MCF 10A (cell line): Measurements from ENCODE around the gene COPB1. TPM values are rescaled to one million over a fixed set of nuclear protein-coding genes. Genes with fewer than 3 reads are reported as not detected.

Source experiments
- Bru-seq: library from RNA; stranded (reverse); fragments of 400-500 nt; gene quantifications from one replicate; lab custom pipeline; 2021; lab: Mats Ljungman, UMichigan
- BruChase-seq, 2 experiments: library from RNA; stranded (reverse); fragments of 400-500 nt; gene quantifications; one replicate each; lab custom pipeline; 2021; lab: Mats Ljungman, UMichigan
- BruUV-seq: library from RNA; stranded (reverse); fragments of 400-500 nt; replicated peaks from 2 replicates; lab custom pipeline; 2021; lab: Mats Ljungman, UMichigan
- CTCF ChIA-PET: fragments of 300-600 bp; sonication (Branson Sonifier 250); formaldehyde crosslinking; extraction: SDS; loops from one replicate; lab custom pipeline; 2021; ENCODE audit warnings: antibody characterized with exemption, inconsistent platforms; lab: Yijun Ruan, JAX
- POLR2A ChIA-PET: fragments of 300-600, 350-650 bp; sonication (Branson Sonifier 250); formaldehyde crosslinking; extraction: SDS; loops from one replicate; lab custom pipeline; 2020; ENCODE audit warnings: antibody characterized with exemption, inconsistent platforms; lab: Yijun Ruan, JAX
- DNase-seq: peaks from one replicate; pipeline ENCODE4 v3.0.0-alpha.2; 2018; ENCODE audit not compliant: unreplicated experiment
- H3K27ac Mint-ChIP-seq: one replicate; pipeline ENCODE4 v1.8.0; 2022; ENCODE audit warnings: mild to moderate bottlenecking, low read depth, mixed read lengths; ENCODE audit not compliant: unreplicated experiment
- H3K27me3 Mint-ChIP-seq: one replicate; pipeline ENCODE4 v1.8.0; 2022; ENCODE audit warnings: mixed read lengths; ENCODE audit not compliant: insufficient read depth, unreplicated experiment
- H3K36me3 Mint-ChIP-seq: one replicate; pipeline ENCODE4 v1.8.0; 2022; ENCODE audit warnings: mild to moderate bottlenecking, moderate library complexity, mixed read lengths; ENCODE audit not compliant: insufficient read depth, unreplicated experiment
- H3K4me1 Mint-ChIP-seq: one replicate; pipeline ENCODE4 v1.8.0; 2022; ENCODE audit warnings: mixed read lengths; ENCODE audit not compliant: insufficient read depth, unreplicated experiment
- H3K4me3 Mint-ChIP-seq: one replicate; pipeline ENCODE4 v1.8.0; 2022; ENCODE audit warnings: mild to moderate bottlenecking, moderate library complexity, mixed read lengths; ENCODE audit not compliant: unreplicated experiment
- H3K9me3 Mint-ChIP-seq: one replicate; pipeline ENCODE4 v1.8.0; 2022; ENCODE audit warnings: mixed read lengths; ENCODE audit not compliant: unreplicated experiment
- intact Hi-C: fragments of 100-400 bp; cut with micrococcal nuclease; formaldehyde crosslinking; loops from 2 replicates; pipeline ENCODE4 v1.14.1; 2022
- long read RNA-seq: library from polyadenylated mRNA; stranded (forward); transcript quantifications from one replicate; pipeline ENCODE4 v2.0.0, GENCODE V29; 2022
- total RNA-seq: library from RNA; stranded (reverse); gene quantifications from 2 replicates; pipeline ENCODE4 v1.2.3, GENCODE V29; 2022
- TF ChIP-seq, protein P1 (sequence below): fragments of 200-600 bp; IDR thresholded peaks from one replicate; pipeline ENCODE4 v1.8.0; 2022; ENCODE audit warnings: antibody characterized with exemption, mild to moderate bottlenecking; ENCODE audit not compliant: unreplicated experiment

Gene COPB1, protein sequence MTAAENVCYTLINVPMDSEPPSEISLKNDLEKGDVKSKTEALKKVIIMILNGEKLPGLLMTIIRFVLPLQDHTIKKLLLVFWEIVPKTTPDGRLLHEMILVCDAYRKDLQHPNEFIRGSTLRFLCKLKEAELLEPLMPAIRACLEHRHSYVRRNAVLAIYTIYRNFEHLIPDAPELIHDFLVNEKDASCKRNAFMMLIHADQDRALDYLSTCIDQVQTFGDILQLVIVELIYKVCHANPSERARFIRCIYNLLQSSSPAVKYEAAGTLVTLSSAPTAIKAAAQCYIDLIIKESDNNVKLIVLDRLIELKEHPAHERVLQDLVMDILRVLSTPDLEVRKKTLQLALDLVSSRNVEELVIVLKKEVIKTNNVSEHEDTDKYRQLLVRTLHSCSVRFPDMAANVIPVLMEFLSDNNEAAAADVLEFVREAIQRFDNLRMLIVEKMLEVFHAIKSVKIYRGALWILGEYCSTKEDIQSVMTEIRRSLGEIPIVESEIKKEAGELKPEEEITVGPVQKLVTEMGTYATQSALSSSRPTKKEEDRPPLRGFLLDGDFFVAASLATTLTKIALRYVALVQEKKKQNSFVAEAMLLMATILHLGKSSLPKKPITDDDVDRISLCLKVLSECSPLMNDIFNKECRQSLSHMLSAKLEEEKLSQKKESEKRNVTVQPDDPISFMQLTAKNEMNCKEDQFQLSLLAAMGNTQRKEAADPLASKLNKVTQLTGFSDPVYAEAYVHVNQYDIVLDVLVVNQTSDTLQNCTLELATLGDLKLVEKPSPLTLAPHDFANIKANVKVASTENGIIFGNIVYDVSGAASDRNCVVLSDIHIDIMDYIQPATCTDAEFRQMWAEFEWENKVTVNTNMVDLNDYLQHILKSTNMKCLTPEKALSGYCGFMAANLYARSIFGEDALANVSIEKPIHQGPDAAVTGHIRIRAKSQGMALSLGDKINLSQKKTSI
- total RNA-seq (159 and 180 TPM in 2 replicates), Bru-seq, nascent RNA (percentile 94 among the genes with signal in this experiment), BruChase-seq, experiment 1, labeled RNA remaining after a 6-hour chase (percentile 98 among the genes with signal in this experiment), BruChase-seq, experiment 2, labeled RNA remaining after a 2-hour chase (percentile 96 among the genes with signal in this experiment)
- long read RNA-seq, transcript COPB1-201 (22 exons, 3,481 nt), result minor isoform, 21 of 512 reads
- long read RNA-seq, transcript COPB1-202 (22 exons, 3,382 nt), result major isoform, 313 of 512 reads
- long read RNA-seq, partial matches to known transcripts, result 39 of 512 reads
- long read RNA-seq, other reads (novel, unspliced or antisense), result 139 of 512 reads

DNA sequence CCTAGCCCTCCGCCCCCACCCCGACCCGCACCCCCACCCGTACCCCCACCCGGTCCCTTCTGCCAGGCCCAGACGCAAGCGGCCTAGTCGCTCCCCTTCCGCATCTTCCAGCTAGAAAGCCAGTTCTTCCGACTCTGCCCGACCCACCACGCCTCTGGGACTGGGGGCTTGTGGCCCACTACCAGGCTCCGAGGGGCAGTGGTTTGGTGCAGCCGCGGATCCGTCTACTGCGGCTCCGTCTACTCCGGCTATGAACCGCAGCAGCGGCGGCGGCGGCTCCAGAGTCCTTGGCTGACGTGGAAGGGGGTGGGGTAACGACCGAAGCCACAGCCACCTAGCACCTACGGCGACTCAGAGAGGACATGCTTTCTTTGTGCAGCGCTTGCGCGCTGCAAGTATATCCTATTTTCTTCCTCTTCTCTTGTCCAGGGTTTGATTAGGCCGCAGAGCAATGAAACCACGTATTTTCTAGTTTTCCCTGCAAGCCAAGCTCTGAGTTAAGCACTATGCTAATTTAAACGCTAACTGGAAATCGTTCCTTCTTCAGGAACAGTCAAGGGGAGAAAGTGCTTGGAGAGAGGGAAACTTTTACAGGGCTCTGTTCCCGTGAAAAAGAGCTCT, at the start of gene COPB1:
Gene COPB1 (minus strand): TSS at position 252 of the 621 bp plus-strand sequence. CDS start 883 bp downstream, outside the sequence.
- Mint-ChIP-seq H3K27ac (peak within 1 kb of the TSS; percentile 95), H3K4me1 (peaks cover 28% of the 10 kb centered on the region), H3K4me3 (peak within 1 kb of the TSS; percentile 76), H3K27me3 (no peaks in the 10 kb centered on the region), H3K36me3 (peaks cover 64% of the 10 kb centered on the region), H3K9me3 (no peaks in the 10 kb centered on the region)
- CTCF ChIA-PET, result interaction anchor here (0.6 to 1.9 kb wide), 4 partner anchors 12 to 409 kb away, joined by 3 to 9 read pairs (median 4); no protein-coding TSS in a partner anchor
- POLR2A ChIA-PET, result interaction anchor here (0.7 to 3.2 kb wide), 19 partner anchors 11 to 1695 kb away, joined by 3 to 43 read pairs (median 4); partner anchors contain the start of genes CYP2R1 and PSMA1
- TF ChIP-seq, protein P1, sequence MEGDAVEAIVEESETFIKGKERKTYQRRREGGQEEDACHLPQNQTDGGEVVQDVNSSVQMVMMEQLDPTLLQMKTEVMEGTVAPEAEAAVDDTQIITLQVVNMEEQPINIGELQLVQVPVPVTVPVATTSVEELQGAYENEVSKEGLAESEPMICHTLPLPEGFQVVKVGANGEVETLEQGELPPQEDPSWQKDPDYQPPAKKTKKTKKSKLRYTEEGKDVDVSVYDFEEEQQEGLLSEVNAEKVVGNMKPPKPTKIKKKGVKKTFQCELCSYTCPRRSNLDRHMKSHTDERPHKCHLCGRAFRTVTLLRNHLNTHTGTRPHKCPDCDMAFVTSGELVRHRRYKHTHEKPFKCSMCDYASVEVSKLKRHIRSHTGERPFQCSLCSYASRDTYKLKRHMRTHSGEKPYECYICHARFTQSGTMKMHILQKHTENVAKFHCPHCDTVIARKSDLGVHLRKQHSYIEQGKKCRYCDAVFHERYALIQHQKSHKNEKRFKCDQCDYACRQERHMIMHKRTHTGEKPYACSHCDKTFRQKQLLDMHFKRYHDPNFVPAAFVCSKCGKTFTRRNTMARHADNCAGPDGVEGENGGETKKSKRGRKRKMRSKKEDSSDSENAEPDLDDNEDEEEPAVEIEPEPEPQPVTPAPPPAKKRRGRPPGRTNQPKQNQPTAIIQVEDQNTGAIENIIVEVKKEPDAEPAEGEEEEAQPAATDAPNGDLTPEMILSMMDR, result no peak
- BruUV-seq, result no TSS peak
- intact Hi-C loops, result no loop called here
- peak; percentile 93 for DNase-seq

DNA sequence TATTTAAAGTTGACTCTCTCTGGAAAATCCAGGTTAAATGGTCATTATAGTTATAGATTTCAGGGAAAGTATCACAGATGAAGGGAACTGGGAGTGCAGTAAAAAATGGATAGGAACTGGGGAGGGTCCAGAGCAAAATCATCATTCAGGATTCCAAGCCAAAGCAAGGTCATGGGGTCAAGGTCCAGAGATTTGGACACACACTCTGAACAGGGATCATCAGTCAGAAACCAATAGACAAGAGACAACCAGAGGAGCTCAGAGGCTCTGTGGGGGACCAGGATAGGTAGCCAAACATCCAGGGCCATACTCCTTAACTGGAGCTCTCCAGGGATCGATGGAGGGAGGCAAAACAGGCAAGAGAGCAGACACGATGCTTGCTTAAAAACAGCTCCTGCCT, 47.8 kb upstream of the COPB1 start:
- H3K36me3 Mint-ChIP-seq, result no peaks in the 10 kb centered on the region
- POLR2A ChIA-PET, result no interaction called here
- intact Hi-C loops, result no loop called here

DNA sequence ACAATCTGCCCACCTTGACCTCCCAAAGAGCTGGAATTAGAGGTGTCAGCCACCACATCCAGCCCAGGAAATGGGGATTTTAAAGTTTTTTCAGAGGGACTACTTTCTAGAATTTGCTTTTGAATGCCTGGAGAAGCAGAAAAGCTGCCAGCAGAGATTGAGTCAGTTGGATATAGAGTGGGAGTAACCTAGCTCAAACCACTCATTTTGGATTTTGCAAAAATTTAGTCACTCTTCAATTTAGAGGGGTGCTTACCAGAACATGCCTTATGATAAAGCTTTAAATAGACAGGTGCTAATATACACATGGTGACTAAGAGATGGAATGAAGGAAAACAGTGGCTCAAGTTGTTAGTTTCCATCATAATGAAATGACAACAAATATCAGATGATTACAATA, 47.1 kb upstream of the COPB1 start:
- BruUV-seq, result no TSS peak
- no peak overlapping the region for H3K27ac Mint-ChIP-seq
- H3K4me3 Mint-ChIP-seq, result no peak overlapping the region
- H3K36me3 Mint-ChIP-seq, result no peaks in the 10 kb centered on the region
- intact Hi-C loops, result no loop called here
- DNase-seq, result no peak
- H3K4me1 Mint-ChIP-seq, result peaks cover 11% of the 10 kb centered on the region
- peaks cover 20% of the 10 kb centered on the region for H3K27me3 Mint-ChIP-seq
- POLR2A ChIA-PET, result no interaction called here
- no peaks in the 10 kb centered on the region for H3K9me3 Mint-ChIP-seq
- TF ChIP-seq, protein P1, result no peak
- CTCF ChIA-PET, result interaction anchor here (2.7 kb wide), 1 partner anchor 361 kb away, joined by 10 read pairs; no protein-coding TSS in a partner anchor

More for the DNA sequence above, 47.8 kb upstream of the COPB1 start:
- H3K4me3 Mint-ChIP-seq, result no peak overlapping the region
- TF ChIP-seq, protein P1, result no peak
- peaks cover 27% of the 10 kb centered on the region for H3K27me3 Mint-ChIP-seq
- no peak for DNase-seq
- H3K9me3 Mint-ChIP-seq, result no peaks in the 10 kb centered on the region
- H3K27ac Mint-ChIP-seq, result no peak overlapping the region
- BruUV-seq, result no TSS peak
- CTCF ChIA-PET, result interaction anchor here (0.5 to 1.5 kb wide), 4 partner anchors 11 to 360 kb away, joined by 3 to 6 read pairs (median 4); no protein-coding TSS in a partner anchor
- peaks cover 11% of the 10 kb centered on the region for H3K4me1 Mint-ChIP-seq
